Activated T-helper 1 cell treated with Interleukin-2 at 50 U/mL for 16 hours (primary cell): ENCODE data around the gene ZNF324B.
"Not testable (repeated sequence)": the region's sequence is repeated elsewhere in the genome, so short reads cannot be mapped to it uniquely, and the experiment has no call there.

ENCODE experiments used
- DNase-seq: peaks from one replicate; pipeline ENCODE4 v3.0.0-alpha.2; 2020; ENCODE audit warnings: low read depth

Gene ZNF324B

DNA sequence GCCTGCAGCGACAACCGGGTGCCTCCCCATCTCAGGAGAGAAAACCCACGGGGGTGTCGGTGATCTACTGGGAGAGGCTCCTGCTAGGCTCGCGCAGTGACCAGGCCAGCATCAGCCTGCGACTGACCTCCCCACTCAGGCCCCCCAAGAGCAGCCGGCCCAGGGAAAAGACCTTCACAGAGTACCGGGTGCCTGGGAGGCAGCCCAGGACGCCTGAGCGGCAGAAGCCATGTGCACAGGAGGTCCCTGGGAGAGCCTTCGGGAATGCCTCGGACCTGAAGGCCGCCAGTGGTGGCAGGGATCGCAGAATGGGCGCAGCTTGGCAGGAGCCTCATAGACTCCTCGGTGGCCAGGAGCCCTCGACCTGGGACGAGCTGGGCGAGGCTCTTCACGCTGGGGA is 3.9 kb downstream of the ZNF324B start:
- DNase-seq, result no peak

- no peak for DNase-seq
Observed at GRCh38 chr19:58456111-58456510, 4.7 kb downstream of the ZNF324B start.

- DNase-seq, result no peak
Observed at GRCh38 chr19:58460039-58460438, 8.6 kb downstream of the ZNF324B start.

- no peak for DNase-seq
Observed at GRCh38 chr19:58466089-58466759, 14.8 kb downstream of the ZNF324B start.

- DNase-seq, result peak; percentile 97
Observed at GRCh38 chr19:58466760-58467589, 15.6 kb downstream of the ZNF324B start, which contains the start of gene ZNF324. TSS of gene ZNF324 (plus strand) at chr19:58467080. CDS start at chr19:58469186, 2,106 bp downstream.

- no peak for DNase-seq
Observed at GRCh38 chr19:58468216-58468839, 16.9 kb downstream of the ZNF324B start.

DNA sequence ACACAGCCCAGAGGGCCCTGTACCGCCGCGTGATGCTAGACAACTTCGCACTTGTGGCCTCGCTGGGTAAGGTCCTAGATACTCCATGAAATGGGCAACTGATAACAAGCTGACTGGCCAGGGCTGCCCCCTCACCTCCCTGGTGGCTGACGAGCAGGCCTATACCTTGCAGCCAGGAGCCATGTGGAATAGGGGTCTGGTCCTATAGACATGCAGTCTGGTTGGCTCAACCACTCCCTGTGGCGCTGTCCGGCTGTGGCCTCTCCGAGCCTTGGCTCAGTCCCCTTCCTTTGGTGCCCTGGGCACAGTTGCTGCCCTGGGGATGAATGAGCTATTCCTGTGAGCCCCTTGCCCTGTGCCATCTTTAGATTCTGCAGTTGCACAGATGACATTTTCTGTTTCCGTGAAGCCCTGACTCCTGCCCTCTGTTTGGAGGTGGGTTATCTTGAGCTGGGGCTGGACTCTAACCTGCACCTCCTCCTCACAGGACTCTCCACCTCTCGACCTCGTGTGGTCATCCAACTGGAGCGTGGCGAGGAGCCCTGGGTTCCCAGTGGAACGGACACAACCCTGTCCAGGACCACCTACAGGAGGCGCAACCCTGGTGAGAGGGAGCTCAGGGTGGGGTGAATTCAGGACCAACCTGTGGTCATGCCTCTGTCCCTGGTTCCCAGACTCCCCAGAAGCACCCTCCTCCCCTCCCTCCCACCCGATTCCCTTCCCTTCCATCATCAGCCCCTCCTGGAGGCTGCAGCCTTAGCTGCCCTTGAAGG is 18.0 kb downstream of the ZNF324B start:
- DNase-seq, result no peak

- DNase-seq, result not testable (repeated sequence)
Observed at GRCh38 chr19:58470837-58471543, 19.6 kb downstream of the ZNF324B start.

DNA sequence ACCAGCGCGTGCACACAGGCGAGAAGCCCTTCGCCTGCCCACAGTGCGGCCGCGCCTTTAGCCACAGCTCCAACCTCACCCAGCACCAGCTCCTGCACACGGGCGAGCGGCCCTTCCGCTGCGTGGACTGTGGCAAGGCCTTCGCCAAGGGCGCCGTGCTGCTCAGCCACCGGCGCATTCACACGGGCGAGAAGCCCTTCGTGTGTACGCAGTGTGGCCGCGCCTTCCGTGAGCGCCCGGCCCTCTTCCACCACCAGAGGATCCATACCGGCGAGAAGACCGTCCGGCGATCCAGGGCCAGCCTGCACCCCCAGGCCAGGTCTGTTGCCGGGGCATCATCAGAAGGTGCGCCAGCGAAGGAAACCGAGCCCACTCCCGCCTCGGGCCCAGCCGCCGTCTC is 20.3 kb downstream of the ZNF324B start:
- DNase-seq, result no peak

DNA sequence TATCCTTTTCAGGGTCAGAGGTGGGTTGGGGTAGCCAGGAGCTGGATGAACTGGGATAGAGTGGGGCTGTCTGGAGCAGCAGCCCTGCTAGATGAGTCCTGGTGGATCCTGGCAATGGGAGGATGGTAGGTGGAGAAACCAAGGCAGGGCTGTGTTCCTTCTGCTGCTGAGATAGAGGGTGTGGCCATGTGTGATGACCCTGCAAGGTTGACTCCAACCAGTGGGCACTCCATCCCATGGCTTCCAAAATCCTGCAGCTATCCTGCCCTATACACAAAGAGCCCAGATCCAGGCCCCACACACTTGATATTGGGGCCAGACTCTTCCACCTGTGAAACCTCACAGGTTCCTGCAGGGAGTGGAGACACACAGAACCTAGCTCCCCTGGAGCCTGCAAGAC is 22.4 kb downstream of the ZNF324B start:
- no peak for DNase-seq

DNA sequence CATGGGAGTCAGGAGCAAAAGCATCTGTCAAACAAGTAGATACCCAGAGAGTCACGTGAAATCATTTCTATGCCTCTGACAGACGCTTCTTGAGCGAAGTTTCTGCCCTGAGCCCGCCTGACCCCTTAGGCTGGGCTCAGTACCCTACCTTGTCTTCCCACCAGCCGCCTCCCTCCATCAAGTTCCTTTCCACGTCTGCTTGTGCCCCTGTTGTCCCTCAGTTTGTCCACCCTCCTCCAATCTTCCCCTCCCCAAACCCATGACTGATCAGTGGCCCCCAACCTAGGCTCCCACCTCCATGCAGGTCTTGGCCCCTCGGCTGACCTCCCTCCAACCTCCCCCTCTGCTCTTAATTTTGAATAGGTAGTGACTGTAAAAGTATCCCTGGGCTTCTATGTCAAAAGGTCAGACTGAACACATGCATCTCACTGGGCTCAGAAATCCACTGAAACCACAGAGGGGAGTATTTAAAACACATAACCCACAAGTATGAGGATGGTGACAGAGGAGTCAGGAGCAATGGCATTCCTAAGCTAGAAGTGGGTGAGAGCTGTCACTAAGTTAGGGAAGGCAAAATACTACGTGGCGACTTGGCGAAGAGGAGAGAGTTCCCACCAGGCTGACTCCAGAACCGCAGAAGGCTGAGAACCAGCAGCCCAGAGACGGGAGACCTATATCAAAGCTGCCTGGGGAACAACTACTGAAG is 23.0 kb downstream of the ZNF324B start:
- DNase-seq, result no peak

GRCh38 chr19:58474997-58475713 is 23.7 kb downstream of the ZNF324B start:
- no peak for DNase-seq

GRCh38 chr19:58475714-58476497 is 24.5 kb downstream of the ZNF324B start, which contains the start of gene ZNF446:
TSS of gene ZNF446 (plus strand) at chr19:58476352. CDS start at chr19:58477219, 867 bp downstream.
- DNase-seq, result peak; percentile 92

DNA sequence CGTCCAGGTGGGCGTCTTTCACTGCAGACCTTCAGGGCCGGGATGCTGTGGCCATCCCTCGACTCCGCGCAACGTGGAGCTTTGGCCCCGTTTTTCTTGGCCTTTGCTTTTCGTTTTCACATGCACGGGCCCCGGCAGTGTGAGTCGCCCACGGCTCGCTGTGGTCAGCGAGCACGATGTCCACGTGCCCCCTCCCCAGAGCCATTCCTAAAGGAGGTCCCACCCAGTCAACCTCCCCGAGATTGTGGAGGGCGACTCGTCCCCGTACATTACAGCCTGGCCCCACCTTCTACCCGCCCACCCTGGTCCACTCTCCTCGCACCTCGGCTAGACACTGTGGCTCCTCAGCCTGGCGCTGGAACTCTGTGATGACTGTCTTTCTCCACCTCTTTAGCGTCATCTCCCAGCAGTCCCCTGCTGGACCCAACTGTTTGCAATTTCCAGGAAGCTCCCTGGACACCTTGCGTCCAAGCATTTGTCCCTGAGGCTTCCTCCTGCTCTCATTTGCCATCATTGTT is 25.1 kb downstream of the ZNF324B start:
- no peak for DNase-seq

- no peak for DNase-seq
Observed at GRCh38 chr19:58477130-58477529, 25.7 kb downstream of the ZNF324B start.

- DNase-seq, result no peak
Observed at GRCh38 chr19:58477871-58478270, 26.4 kb downstream of the ZNF324B start.

DNA sequence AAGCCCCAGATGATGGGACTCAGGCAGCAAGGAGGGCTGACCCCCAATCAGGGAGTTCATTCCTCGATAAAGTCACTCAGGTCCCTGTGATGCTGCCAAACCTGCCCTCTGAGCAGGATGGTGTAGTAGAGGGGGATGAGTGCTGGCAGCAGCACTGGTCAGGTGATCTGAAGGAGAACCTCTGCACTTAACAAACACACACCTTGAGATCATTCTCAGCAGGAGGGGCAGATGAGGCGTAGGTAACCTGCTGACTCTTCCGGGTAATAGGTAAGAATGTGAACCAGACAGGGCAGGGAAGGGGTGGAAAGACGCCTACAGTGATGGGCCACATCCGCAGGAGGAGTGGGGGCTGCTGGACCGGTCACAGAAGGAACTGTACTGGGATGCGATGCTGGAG is 27.9 kb downstream of the ZNF324B start:
- DNase-seq, result no peak

- DNase-seq, result no peak
Observed at GRCh38 chr19:58479736-58480480, 28.5 kb downstream of the ZNF324B start.
